Testis (tissue), 3 donors: Measurements from ENCODE around the gene MND1. TPM values are rescaled to one million over a fixed set of nuclear protein-coding genes. Genes with fewer than 3 reads are reported as not detected.
"Not testable (repeated sequence)": the region's sequence is repeated elsewhere in the genome, so short reads cannot be mapped to it uniquely, and the experiment has no call there.

Experiments
- DNase-seq: peaks from one replicate; pipeline ENCODE4 v3.0.0-alpha.2; 2019
- H3K27ac ChIP-seq, 2 donors: fragments of 200-600 bp; sonication (generic); one replicate each; pipeline ENCODE4 v1.5.1; 2019
- H3K27me3 ChIP-seq: fragments of 200-600 bp; sonication (generic); one replicate; pipeline ENCODE4 v1.5.1; 2019
- H3K36me3 ChIP-seq: fragments of 200-600 bp; sonication (generic); one replicate; pipeline ENCODE4 v1.5.1; 2017; ENCODE audit warnings: low read depth; ENCODE audit errors: missing control alignments
- H3K4me1 ChIP-seq: fragments of 200-600 bp; sonication (generic); one replicate; pipeline ENCODE4 v1.5.1; 2019
- H3K4me3 ChIP-seq, 2 donors: fragments of 200-600 bp; sonication (generic); one replicate each; pipeline ENCODE4 v1.5.1; 2017 to 2019
- H3K9me3 ChIP-seq: fragments of 200-600 bp; sonication (generic); one replicate; pipeline ENCODE4 v1.5.1; 2017
- POLR2A ChIP-seq: fragments of 450-650 bp; IDR thresholded peaks from one replicate; pipeline ENCODE4 v1.6.1; 2017; ENCODE audit warnings: antibody characterized with exemption, mild to moderate bottlenecking, moderate library complexity
- WGBS, 2 donors: methylation state at CpG; one replicate each; pipeline ENCODE4 v1.1.5; 2018; 5-methylcytosine and 5-hydroxymethylcytosine counted together
- intact Hi-C: fragments of 100-400 bp; cut with DNase I; formaldehyde crosslinking; loops from one replicate; pipeline ENCODE4 v1.15.1; 2023; ENCODE audit warnings: low total_unique reads
- polyA plus RNA-seq: library from polyadenylated mRNA; stranded (reverse); fragments of 350-450 nt; fragmentation: Illumina TruSeq; extraction: RNeasy Lipid Tissue Mini Kit (QIAGEN cat#74804); gene quantifications from one replicate; pipeline ENCODE4 v1.2.3, GENCODE V29; 2014; ENCODE audit warnings: low read depth, low replicate concordance; ENCODE audit not compliant: insufficient read depth
- total RNA-seq, 2 donors: library from RNA; depleted of rRNA; stranded (reverse); fragments of >200 nt; gene quantifications; one replicate each; pipeline ENCODE4 v1.2.3, GENCODE V29; 2016
- TF ChIP-seq, protein P1 (sequence below), 3 experiments: fragments of 450-650 bp in 2 of 3; fragments of 200-600 bp in 1 of 3; sonication (generic) in 1 of 3; IDR thresholded peaks; one replicate each; pipeline ENCODE4 v1.5.1; 2016 to 2019; ENCODE audit warnings: antibody characterized with exemption in 3 of 3, mild to moderate bottlenecking in 2 of 3, moderate library complexity in 1 of 3

Gene MND1
- total and polyA plus RNA-seq, 3 donors from 2014 or later = 8.3 to 17.5 (median 11.4) TPM

DNA sequence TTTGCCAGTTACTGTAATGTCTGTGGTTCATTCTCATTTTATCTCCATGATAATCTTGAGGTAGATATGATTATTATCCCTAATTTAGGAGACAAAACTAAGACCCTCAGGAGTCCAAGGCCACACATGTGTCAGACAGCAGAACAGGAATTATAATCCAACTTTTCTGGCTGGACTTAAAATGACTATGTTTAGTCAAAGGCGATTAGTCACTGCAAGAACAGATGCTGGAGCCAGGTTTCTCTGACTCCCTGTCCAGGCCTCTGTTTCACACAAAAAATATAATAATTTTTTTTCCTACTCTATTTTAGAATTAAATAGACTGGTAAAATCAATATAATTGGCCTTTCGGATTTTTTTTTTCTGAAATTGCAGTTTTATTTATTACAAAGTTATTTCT lies 64.9 kb downstream of the MND1 start:
- 63 to 71% methylated on average over 2 of the region's 2 CpGs for WGBS, 2 donors
- Histone ChIP-seq H3K4me3 (no peak overlapping the region), H3K27me3 (no peaks in the 10 kb centered on the region), H3K9me3 (no peaks in the 10 kb centered on the region), H3K4me1 (no peaks in the 10 kb centered on the region), H3K36me3 (no peaks in the 10 kb centered on the region), H3K27ac (peak overlapping the region in 1 of 2 donors; percentile 26)
- intact Hi-C loops = no loop called here
- no peak for DNase-seq
- TF ChIP-seq, protein P1, sequence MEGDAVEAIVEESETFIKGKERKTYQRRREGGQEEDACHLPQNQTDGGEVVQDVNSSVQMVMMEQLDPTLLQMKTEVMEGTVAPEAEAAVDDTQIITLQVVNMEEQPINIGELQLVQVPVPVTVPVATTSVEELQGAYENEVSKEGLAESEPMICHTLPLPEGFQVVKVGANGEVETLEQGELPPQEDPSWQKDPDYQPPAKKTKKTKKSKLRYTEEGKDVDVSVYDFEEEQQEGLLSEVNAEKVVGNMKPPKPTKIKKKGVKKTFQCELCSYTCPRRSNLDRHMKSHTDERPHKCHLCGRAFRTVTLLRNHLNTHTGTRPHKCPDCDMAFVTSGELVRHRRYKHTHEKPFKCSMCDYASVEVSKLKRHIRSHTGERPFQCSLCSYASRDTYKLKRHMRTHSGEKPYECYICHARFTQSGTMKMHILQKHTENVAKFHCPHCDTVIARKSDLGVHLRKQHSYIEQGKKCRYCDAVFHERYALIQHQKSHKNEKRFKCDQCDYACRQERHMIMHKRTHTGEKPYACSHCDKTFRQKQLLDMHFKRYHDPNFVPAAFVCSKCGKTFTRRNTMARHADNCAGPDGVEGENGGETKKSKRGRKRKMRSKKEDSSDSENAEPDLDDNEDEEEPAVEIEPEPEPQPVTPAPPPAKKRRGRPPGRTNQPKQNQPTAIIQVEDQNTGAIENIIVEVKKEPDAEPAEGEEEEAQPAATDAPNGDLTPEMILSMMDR (IDR thresholded peaks at IDR 0.05) = no peak
- no peak for TF ChIP-seq POLR2A

DNA sequence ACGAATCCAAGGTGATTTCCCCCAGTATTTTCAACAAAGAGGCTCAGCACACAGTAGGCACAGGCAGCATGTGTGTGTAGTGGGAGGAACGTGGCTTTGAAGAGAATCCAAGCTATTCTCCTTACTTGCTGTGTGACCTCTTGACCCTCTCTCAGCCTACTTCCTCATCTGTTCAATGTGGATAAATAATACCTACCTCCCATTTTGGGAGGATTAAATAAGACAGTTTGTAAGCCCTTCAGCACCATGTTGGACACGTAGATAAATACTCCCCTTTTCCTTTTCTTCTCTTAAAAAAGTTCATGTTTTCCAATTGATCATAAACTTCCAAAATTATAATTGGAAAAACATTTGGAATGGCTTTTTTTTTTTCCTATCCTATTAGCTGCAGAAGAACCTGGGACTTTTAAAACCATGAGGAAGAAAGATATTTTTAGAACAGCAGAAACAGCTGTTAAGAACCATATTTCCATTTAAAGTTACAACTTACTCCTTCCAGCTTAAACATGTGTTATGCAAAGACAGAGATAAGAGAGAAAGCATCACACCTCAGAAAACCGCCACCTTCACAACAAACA lies 65.5 kb downstream of the MND1 start:
- no peaks in the 10 kb centered on the region for H3K4me1 ChIP-seq
- intact Hi-C loops = no loop called here
- no peak for DNase-seq
- H3K4me3 ChIP-seq = no peak overlapping the region
- TF ChIP-seq, protein P1 (IDR thresholded peaks at IDR 0.05) = no peak
- TF ChIP-seq POLR2A = no peak
- no peaks in the 10 kb centered on the region for H3K27me3 ChIP-seq
- H3K27ac ChIP-seq = peak overlapping the region in 1 of 2 donors; percentile 26
- 55 to 58% methylated on average over 4 of the region's 4 CpGs for WGBS, 2 donors
- no peaks in the 10 kb centered on the region for H3K36me3 ChIP-seq
- no peaks in the 10 kb centered on the region for H3K9me3 ChIP-seq

DNA sequence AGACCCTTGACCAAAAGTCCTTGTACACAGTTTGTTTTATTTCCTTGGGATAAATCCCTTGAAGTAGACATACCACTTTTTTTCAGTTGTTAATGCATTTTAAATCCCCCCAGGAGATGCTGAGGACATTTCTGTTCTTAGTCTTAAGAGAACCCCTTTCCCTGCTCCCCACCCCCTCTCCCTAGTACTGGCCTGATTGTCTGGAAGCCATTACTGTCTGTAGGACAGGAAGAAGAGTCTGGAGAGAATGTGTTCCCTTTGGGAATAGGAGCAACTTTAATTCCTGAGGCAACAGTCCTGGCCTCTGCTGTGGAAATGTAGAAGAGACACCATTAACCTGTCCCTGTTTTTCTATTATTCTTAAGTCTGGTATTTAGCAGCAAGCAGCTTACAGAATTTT lies 69.4 kb downstream of the MND1 start:
- intact Hi-C loops = no loop called here
- no peak for DNase-seq
- Histone ChIP-seq H3K4me1 (no peaks in the 10 kb centered on the region), H3K4me3 (no peak overlapping the region), H3K27ac (no peak overlapping the region), H3K36me3 (no peaks in the 10 kb centered on the region), H3K27me3 (no peaks in the 10 kb centered on the region), H3K9me3 (no peaks in the 10 kb centered on the region)
- no peak for TF ChIP-seq POLR2A
- TF ChIP-seq, protein P1 (IDR thresholded peaks at IDR 0.05) = no peak

DNA sequence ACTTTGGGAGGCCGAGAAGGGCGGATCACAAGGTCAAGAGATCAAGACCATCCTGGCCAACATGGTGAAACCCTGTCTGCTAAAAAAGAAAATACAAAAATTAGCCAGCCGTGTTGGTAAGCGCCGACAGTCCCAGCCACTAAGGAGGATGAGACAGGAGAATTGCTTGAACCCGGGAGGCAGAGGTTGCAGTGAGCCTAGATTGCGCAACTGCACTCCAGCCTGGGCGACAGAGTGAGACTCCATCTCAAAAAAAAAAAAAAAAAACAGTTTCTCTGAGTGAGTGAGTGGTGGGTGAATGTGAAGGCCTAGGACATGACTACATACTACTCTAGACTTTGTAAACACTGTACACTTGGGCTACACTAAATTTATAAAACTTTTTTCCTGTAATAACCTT lies 72.0 kb downstream of the MND1 start:
- H3K4me1 ChIP-seq, H3K27me3 ChIP-seq, H3K4me3 ChIP-seq, DNase-seq, intact Hi-C loops, H3K36me3 ChIP-seq, H3K9me3 ChIP-seq, H3K27ac ChIP-seq: not testable (repeated sequence)
- 84% methylated on average over 8 of the region's 8 CpGs for WGBS, 2 donors

DNA sequence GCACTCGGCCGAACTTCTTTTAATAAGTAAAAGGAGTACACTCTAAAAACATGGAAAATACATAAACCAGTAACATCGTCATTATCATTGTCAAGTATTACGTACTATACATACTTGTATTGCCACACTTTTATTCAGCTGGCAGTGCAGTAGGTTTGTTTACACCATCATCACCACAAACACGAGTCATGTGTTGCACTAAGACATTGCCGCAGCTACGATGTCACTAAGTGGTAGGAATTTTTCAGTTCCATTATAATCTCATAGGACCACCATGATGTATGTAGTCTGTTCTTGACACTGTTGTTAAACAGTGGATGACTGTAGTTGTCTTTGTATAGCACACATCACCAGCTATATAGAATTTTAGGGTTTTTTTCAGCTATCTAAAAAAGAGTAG lies 73.6 kb downstream of the MND1 start:
- intact Hi-C loops = no loop called here
- Histone ChIP-seq H3K4me1 (no peaks in the 10 kb centered on the region), H3K4me3 (no peak overlapping the region), H3K36me3 (no peaks in the 10 kb centered on the region), H3K9me3 (no peaks in the 10 kb centered on the region), H3K27ac (no peak overlapping the region), H3K27me3 (no peaks in the 10 kb centered on the region)
- TF ChIP-seq POLR2A = no peak
- TF ChIP-seq, protein P1 (IDR thresholded peaks at IDR 0.05) = no peak
- no peak for DNase-seq
- WGBS, 2 donors = 93 to 97% methylated on average over 7 of the region's 7 CpGs
